Activated CD8-positive, alpha-beta memory T cell treated with anti-CD3 and anti-CD28 coated beads for 24 hours (primary cell): ENCODE data around the gene TMEM62.

Experiments used
- DNase-seq: peaks from one replicate; pipeline ENCODE4 v3.0.0-alpha.2; 2020

The TMEM62 gene

DNA sequence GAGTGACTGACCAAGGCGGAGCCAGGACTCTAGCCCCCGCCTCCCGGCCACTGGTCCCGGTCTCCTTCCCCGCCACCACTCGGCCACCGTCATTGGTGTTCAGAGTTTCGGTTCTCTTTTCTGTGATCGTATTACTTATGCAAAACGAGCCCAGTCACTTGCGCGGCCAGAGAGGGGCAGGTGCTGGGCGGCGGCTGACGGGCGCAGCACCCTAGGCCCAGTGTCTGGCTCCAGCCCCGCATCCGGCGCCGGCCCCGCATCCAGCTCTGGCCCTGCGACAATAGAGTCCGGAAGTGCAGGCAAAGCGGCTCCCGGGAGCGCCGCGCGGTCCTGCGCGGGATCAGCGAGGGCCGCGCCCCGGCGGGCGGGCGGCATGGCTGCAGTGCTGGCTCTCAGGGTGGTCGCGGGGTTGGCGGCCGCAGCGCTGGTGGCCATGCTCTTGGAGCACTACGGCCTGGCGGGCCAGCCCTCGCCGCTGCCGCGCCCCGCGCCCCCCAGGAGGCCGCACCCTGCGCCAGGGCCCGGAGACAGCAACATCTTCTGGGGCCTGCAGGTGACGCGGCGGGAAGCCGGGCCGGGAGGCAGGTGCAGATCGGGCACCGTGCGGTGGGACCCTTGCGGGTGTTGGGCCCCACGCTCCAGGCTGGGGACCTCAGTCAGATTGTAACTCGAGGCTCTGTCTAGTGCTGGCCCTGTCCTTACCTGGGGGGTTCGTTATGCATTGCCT is at the start of gene TMEM62:
TMEM62 (plus strand) TSS at position 157 of the 727 bp plus-strand sequence; CDS start at position 374, 217 bp downstream.
- DNase-seq = peak; percentile 84

- no peak for DNase-seq
Measured at GRCh38 chr15:43085921-43086320, 47.5 kb upstream of the TMEM62 start.

DNA sequence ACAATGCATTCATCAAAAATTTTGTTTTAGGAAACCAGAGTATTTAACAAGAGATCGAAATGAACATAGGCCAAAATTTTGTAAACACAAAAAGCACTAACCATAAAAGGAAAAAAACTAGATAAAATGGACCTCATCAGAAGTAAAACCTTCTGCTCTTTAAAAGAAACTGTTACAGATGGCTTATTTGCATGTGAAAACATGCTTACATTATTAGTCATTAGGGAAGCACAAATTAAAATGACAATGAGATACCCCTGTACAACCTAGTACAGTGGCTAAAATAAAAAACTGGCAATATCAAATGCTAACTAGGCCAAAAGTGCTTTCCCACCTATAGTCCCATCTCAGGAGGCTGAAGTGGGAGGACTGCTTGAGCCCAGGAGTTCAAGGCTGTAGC is 46.8 kb upstream of the TMEM62 start:
- DNase-seq = no peak

DNA sequence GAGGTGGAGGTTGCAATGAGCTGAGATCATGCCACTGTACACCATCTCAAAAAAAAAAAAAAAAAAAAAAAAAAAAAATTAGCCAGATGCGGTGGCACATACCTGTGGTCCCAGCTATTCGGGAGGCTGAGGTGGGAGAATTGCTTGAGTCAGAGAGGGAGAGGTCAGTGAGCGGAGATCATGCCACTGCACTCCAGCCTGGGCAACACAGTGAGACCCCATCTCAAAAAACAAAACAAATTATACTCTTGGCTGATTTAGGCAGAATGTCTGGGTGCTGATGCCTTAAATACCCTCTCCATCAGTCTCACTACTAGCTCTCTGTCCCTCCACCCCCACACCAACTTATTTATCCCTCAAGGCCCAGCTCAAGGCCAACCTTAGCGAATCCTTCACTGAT is 41.5 kb upstream of the TMEM62 start:
- no peak for DNase-seq

- no peak for DNase-seq
Measured at GRCh38 chr15:43093026-43093425, 40.4 kb upstream of the TMEM62 start.

GRCh38 chr15:43094416-43095030 is 38.9 kb upstream of the TMEM62 start:
- no peak for DNase-seq

DNA sequence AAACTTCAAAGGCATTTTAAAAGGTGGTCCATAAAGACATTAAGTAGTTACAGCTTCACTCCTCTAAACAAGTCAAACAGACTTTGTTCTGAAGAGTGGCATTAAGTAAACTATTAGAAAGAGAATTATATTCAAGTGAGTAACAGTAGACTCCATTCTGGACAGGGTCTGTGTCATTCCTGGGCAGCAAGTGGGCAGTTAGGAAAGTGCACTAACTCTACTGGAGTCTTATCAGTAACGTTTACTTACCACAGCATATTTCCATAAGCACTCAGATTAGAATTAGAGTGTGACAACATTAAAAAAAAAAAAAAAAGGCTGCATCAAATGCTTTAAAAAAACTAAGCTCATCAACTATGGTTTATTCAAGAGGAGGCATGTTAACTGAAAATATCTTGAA is 38.1 kb upstream of the TMEM62 start:
- no peak for DNase-seq

DNA sequence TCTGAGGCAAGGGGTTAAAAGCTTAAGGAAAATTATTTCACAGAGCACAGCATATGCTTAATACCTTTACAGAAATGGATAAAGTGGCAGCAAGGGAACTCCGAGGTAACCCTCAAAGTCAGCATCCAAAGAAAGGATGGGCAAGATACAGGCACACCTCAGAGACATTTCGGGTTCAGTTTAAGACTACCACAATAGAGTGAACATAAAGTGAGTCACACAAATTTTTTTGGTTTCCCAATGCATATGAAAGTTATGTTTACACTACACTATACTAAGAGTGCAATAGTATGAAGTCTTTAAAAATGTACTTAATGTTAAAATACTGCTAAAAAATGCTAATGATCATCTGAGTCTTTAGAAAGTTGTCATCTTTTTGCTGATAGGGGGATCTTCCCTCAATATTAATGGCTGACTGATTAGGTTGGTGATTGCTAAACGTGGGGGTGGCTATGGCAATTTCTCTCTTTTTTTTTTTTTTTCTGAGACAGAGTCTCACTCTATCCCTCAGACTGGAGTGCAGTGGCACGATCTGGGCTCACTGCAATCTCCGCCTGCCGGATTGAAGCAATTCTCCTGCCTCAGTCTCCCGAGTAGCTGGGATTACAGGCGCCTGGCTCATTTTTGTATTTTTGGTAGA is 37.6 kb upstream of the TMEM62 start:
- DNase-seq = no peak

DNA sequence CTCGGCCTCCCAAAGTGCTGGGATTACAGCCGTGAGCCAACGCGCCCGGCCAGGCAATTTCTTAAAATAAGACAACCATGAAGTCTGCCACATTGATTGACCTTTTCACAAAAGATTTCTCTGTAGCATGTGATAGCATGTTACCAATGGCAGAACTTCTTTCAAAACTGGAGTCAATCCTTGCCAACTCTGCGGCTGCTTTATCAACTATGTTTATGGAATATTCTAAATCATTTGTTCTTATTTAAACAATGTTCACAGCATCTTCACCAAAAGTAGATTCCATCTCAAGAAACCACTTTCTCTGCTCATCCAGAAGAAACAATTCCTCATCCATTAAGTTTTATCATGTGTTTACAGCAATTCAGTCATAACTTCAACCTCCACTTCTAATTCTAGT is 37.0 kb upstream of the TMEM62 start:
- no peak for DNase-seq

- no peak for DNase-seq
Measured at GRCh38 chr15:43099105-43099845, 34.1 kb upstream of the TMEM62 start.

GRCh38 chr15:43100971-43101370 is 32.4 kb upstream of the TMEM62 start:
- no peak for DNase-seq

GRCh38 chr15:43102187-43102586 is 31.2 kb upstream of the TMEM62 start:
- DNase-seq = no peak

- no peak for DNase-seq
Measured at GRCh38 chr15:43103907-43104306, 29.5 kb upstream of the TMEM62 start.

DNA sequence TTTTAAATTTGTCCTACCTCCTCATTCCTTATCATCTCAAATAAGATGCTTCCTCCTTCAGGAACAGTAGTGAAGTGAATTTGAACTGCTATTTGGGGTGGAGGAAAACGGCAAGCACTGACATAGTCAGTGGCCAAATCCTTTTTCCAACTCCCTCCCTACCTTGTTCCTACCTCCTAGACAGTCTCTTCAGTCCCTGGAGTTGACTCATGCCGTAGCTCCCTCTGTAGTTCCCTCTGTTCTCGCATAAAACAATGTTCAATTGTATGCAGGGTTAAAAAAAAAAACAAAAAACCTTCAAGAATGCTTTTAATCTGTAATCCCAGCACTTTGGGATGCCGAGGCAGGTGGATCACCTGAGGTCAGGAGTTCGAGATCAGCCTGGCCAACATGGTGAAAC is 29.0 kb upstream of the TMEM62 start:
- DNase-seq = no peak

GRCh38 chr15:43105077-43105736 is 28.2 kb upstream of the TMEM62 start:
- DNase-seq = peak; percentile 67

DNA sequence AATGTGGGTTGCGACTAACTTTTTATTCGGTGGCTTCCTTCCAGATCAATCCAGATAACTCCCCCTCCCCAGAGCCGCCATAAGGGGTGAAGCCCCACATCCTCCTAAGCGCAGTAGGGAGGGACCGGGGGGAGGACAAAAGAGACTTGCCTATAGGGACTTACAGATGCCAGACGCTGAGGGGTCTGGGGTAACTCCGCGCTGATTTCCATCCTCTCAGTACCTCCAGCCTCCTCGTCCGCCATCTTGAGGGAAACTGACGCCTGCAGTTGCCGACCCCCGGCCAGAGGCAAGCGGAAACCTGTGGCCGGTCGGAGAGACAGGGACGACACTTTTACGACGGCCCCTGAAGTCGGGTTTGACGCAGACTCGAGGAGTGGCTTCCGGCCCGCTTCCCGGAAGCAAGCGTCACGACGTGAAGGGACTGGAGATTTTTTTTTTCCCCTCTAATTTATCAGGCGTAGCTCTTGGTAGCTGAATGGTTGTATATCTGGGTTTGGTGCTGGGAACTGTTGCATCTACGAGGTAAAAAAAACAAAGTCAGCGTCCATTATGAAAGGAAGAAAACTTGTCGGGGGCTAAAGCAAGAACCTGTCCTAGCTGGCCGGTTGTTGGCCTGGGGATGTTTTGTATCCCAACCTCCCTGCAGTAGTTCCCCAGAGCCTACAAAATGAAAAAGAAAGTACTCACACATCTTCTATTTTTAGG is 27.5 kb upstream of the TMEM62 start, which contains the start of gene UBR1:
UBR1 (minus strand) TSS at position 261 of the 708 bp plus-strand sequence; CDS start at position 245, 16 bp downstream.
- peak; percentile 92 for DNase-seq

GRCh38 chr15:43106486-43106829 is 26.9 kb upstream of the TMEM62 start:
- DNase-seq = no peak

GRCh38 chr15:43107751-43108150 is 25.6 kb upstream of the TMEM62 start:
- no peak for DNase-seq

DNA sequence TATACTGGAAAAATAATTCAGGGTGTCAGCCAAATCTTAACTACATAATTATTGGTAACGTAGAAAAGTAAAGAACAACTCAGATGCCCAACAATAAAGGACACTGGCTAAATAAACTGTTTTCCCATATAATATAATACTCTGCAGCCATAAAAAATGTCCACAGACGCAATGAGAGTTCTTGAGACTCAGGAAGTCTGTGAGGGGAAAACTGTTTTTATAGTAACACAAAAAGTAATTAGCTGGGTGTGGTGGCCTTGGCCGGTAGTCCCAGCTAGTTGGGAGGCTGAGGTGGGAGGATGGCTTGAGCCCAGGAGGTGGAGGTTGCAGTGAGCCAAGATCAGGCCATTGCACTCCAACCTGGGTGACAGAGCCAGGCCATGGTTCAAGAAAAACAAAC is 22.0 kb upstream of the TMEM62 start:
- DNase-seq = no peak

- no peak for DNase-seq
Measured at GRCh38 chr15:43118286-43118685, 15.1 kb upstream of the TMEM62 start.

DNA sequence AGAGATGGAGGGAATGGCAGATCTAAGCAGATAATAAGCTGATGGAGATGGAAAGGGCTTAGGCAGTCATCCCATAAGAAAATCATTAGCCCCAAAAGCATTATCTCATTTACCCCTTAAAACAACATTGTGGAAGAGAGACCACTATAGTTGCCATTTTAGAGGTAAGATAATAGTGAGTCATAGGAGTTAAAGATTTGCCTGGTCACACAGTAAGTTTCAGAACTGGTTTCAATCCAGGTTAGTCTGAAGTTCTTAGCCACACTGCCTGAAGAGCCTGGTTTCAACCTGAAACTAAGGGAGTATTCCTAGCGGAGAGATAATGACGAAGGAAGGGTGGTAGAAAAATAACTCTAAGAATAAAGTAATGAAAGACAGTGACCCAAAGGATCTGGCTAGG is 14.6 kb upstream of the TMEM62 start:
- DNase-seq = no peak

DNA sequence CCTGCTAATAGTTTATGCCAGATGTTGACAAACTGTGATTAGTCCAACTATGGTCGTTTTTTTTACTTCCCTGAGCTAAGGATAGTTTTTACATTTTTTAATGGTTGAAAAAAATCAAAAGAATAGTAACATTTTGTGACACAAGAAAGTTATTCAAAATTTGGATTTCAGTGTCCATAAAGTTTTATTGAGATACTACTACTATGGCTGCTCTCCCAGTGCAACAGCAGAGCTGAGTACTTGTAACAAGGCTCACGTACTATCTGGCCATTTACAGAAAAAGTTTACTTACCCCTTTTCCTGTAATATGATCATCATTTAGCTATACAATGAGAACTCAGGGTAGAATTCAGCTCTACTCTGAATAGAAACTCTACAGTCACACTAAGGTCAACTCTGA is 11.5 kb upstream of the TMEM62 start:
- no peak for DNase-seq
